Mesothelial cell of epicardium (in vitro differentiated cells): ENCODE measurements around the gene XRCC5. TPM values are rescaled to one million over a fixed set of nuclear protein-coding genes. Genes with fewer than 3 reads are reported as not detected.

Experiments used
- DNase-seq, 2 experiments: peaks; one replicate each; pipeline ENCODE4 v3.0.0; 2021; ENCODE audit warnings: low spot score in 2 of 2; ENCODE audit not compliant: unreplicated experiment in 2 of 2
- H3K27ac Mint-ChIP-seq: 2 replicates; pipeline ENCODE4 v1.8.0; 2021; ENCODE audit warnings: mixed read lengths
- H3K27me3 Mint-ChIP-seq: 2 replicates; pipeline ENCODE4 v1.8.0; 2021; ENCODE audit warnings: low read depth, mixed read lengths
- H3K36me3 Mint-ChIP-seq: 2 replicates; pipeline ENCODE4 v1.8.0; 2021; ENCODE audit warnings: mixed read lengths
- H3K4me1 Mint-ChIP-seq: 2 replicates; pipeline ENCODE4 v1.8.0; 2021; ENCODE audit warnings: mixed read lengths
- H3K4me3 Mint-ChIP-seq: 2 replicates; pipeline ENCODE4 v1.8.0; 2021; ENCODE audit warnings: mild to moderate bottlenecking, moderate library complexity, mixed read lengths
- H3K9me3 Mint-ChIP-seq: 2 replicates; pipeline ENCODE4 v1.8.0; 2021; ENCODE audit warnings: mixed read lengths
- total RNA-seq: library from RNA; stranded (reverse); gene quantifications from 3 replicates; pipeline ENCODE4 v1.2.1, GENCODE V29; 2021
- TF ChIP-seq, protein P1 (sequence below): fragments of 200-600 bp; sonication (generic); IDR thresholded peaks from one replicate; pipeline ENCODE4 v1.5.0; 2021; ENCODE audit warnings: antibody characterized with exemption; ENCODE audit not compliant: unreplicated experiment

The XRCC5 gene
- total RNA-seq, 1 donor from 2014 or later, result 294 TPM

- TF ChIP-seq, protein P1, sequence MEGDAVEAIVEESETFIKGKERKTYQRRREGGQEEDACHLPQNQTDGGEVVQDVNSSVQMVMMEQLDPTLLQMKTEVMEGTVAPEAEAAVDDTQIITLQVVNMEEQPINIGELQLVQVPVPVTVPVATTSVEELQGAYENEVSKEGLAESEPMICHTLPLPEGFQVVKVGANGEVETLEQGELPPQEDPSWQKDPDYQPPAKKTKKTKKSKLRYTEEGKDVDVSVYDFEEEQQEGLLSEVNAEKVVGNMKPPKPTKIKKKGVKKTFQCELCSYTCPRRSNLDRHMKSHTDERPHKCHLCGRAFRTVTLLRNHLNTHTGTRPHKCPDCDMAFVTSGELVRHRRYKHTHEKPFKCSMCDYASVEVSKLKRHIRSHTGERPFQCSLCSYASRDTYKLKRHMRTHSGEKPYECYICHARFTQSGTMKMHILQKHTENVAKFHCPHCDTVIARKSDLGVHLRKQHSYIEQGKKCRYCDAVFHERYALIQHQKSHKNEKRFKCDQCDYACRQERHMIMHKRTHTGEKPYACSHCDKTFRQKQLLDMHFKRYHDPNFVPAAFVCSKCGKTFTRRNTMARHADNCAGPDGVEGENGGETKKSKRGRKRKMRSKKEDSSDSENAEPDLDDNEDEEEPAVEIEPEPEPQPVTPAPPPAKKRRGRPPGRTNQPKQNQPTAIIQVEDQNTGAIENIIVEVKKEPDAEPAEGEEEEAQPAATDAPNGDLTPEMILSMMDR, result peak; percentile 54
- peaks cover 17% of the 10 kb centered on the region for H3K36me3 Mint-ChIP-seq
- H3K9me3 Mint-ChIP-seq, result no peaks in the 10 kb centered on the region
- DNase-seq, result no peak
- H3K4me3 Mint-ChIP-seq, result peak overlapping the region; percentile 100
- peaks cover 45% of the 10 kb centered on the region for H3K4me1 Mint-ChIP-seq
- H3K27ac Mint-ChIP-seq, result peak overlapping the region; percentile 100
- no peaks in the 10 kb centered on the region for H3K27me3 Mint-ChIP-seq
Observed at GRCh38 chr2:216109962-216110614, 940 bp downstream of the XRCC5 start.

GRCh38 chr2:216110620-216111019 lies 1.5 kb downstream of the XRCC5 start:
- no peaks in the 10 kb centered on the region for H3K9me3 Mint-ChIP-seq
- H3K27me3 Mint-ChIP-seq, result no peaks in the 10 kb centered on the region
- DNase-seq, result no peak
- H3K27ac Mint-ChIP-seq, result peak overlapping the region; percentile 100
- H3K4me1 Mint-ChIP-seq, result peaks cover 51% of the 10 kb centered on the region
- H3K4me3 Mint-ChIP-seq, result peak overlapping the region; percentile 100
- H3K36me3 Mint-ChIP-seq, result peaks cover 17% of the 10 kb centered on the region
- TF ChIP-seq, protein P1, result no peak

GRCh38 chr2:216111122-216111521 lies 2.0 kb downstream of the XRCC5 start:
- H3K36me3 Mint-ChIP-seq, result peaks cover 17% of the 10 kb centered on the region
- H3K4me1 Mint-ChIP-seq, result peaks cover 54% of the 10 kb centered on the region
- H3K4me3 Mint-ChIP-seq, result peak overlapping the region; percentile 100
- no peak for DNase-seq
- H3K9me3 Mint-ChIP-seq, result no peaks in the 10 kb centered on the region
- no peaks in the 10 kb centered on the region for H3K27me3 Mint-ChIP-seq
- TF ChIP-seq, protein P1, result no peak
- H3K27ac Mint-ChIP-seq, result peak overlapping the region; percentile 100

DNA sequence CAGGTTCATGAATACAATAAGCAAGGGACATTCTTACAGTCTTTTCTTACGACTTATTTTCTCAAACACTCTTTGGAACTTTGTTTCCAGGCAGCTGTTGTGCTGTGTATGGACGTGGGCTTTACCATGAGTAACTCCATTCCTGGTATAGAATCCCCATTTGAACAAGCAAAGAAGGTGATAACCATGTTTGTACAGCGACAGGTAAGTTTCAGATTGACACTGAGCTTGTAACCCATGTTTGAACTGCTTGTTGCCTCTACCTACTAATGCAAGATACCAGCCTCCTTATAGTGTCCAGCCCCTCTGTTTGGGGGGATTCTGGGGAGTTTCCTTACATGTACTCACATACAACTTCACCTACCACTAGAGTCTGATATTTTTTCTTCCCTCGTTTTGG lies 3.8 kb downstream of the XRCC5 start:
- TF ChIP-seq, protein P1, result no peak
- H3K27ac Mint-ChIP-seq, result peak overlapping the region; percentile 55
- H3K36me3 Mint-ChIP-seq, result peaks cover 33% of the 10 kb centered on the region
- DNase-seq, result no peak
- peaks cover 61% of the 10 kb centered on the region for H3K4me1 Mint-ChIP-seq
- no peaks in the 10 kb centered on the region for H3K9me3 Mint-ChIP-seq
- H3K27me3 Mint-ChIP-seq, result no peaks in the 10 kb centered on the region
- H3K4me3 Mint-ChIP-seq, result no peak overlapping the region

- H3K27ac Mint-ChIP-seq, result peak overlapping the region; percentile 55
- H3K4me3 Mint-ChIP-seq, result no peak overlapping the region
- no peaks in the 10 kb centered on the region for H3K27me3 Mint-ChIP-seq
- peaks cover 55% of the 10 kb centered on the region for H3K4me1 Mint-ChIP-seq
- TF ChIP-seq, protein P1, result no peak
- no peak for DNase-seq
- H3K36me3 Mint-ChIP-seq, result peaks cover 38% of the 10 kb centered on the region
- no peaks in the 10 kb centered on the region for H3K9me3 Mint-ChIP-seq
Observed at GRCh38 chr2:216113572-216113971, 4.4 kb downstream of the XRCC5 start.
